8988T (cell line): ENCODE results near the gene WDR33.

Experiments
- DNase-seq: peaks from one replicate; pipeline ENCODE4 v3.0.0; 2011

The WDR33 gene

GRCh38 chr2:127688405-127688804 lies 122.6 kb downstream of the WDR33 start:
- no peak for DNase-seq

GRCh38 chr2:127685410-127686080 lies 125.4 kb downstream of the WDR33 start:
- DNase-seq = no peak

GRCh38 chr2:127683757-127684156 lies 127.2 kb downstream of the WDR33 start:
- no peak for DNase-seq

- no peak for DNase-seq
These were observed 127.9 kb downstream of the WDR33 start for GRCh38 chr2:127683056-127683455.

GRCh38 chr2:127681976-127682857 lies 128.8 kb downstream of the WDR33 start:
- DNase-seq = no peak

GRCh38 chr2:127681288-127681804 lies 129.6 kb downstream of the WDR33 start:
- DNase-seq = no peak

- DNase-seq = no peak
These were observed 130.2 kb downstream of the WDR33 start for GRCh38 chr2:127680706-127681287.

GRCh38 chr2:127679680-127680361 lies 131.2 kb downstream of the WDR33 start:
- DNase-seq = no peak

GRCh38 chr2:127678991-127679390 lies 132.0 kb downstream of the WDR33 start:
- no peak for DNase-seq

- no peak for DNase-seq
These were observed 132.4 kb downstream of the WDR33 start for GRCh38 chr2:127678531-127678930.

GRCh38 chr2:127676906-127677305 lies 134.1 kb downstream of the WDR33 start:
- DNase-seq = no peak

GRCh38 chr2:127675331-127676261 lies 135.4 kb downstream of the WDR33 start, which contains the start of gene LIMS2:
Gene LIMS2 (minus strand): TSS chr2:127675530. CDS start chr2:127675024, 506 bp downstream.
- peak; percentile 84 for DNase-seq

- DNase-seq = peak; percentile 73
These were observed 136.4 kb downstream of the WDR33 start for GRCh38 chr2:127674241-127675209.

GRCh38 chr2:127673291-127674069 lies 137.5 kb downstream of the WDR33 start:
- DNase-seq = no peak

- no peak for DNase-seq
These were observed 138.4 kb downstream of the WDR33 start for GRCh38 chr2:127672341-127673224.

GRCh38 chr2:127671557-127672302 lies 139.2 kb downstream of the WDR33 start:
- no peak for DNase-seq

GRCh38 chr2:127670957-127671290 lies 140.0 kb downstream of the WDR33 start:
- no peak for DNase-seq
